B cell (primary cell): ENCODE measurements around the gene PNMA8C.

ENCODE experiments used
- CTCF ChIP-seq: fragments of 200-600 bp; IDR thresholded peaks from one replicate; pipeline ENCODE4 v1.8.0; 2022; ENCODE audit warnings: antibody characterized with exemption, mild to moderate bottlenecking
- EZH2 ChIP-seq: IDR thresholded peaks from 2 replicates; pipeline ENCODE4 v1.6.1; 2012; ENCODE audit warnings: borderline replicate concordance, low read depth, mild to moderate bottlenecking, moderate library complexity, low read length; ENCODE audit not compliant: insufficient read depth, poor library complexity, severe bottlenecking

GRCh38 chr19:46412650-46413261 lies 16.0 kb downstream of the PNMA8C start:
- TF ChIP-seq CTCF (no peak), EZH2 (no peak)
